ENCODE measurements around the gene PLA2G4E. TPM values are rescaled to one million over a fixed set of nuclear protein-coding genes. Genes with fewer than 3 reads are reported as not detected.

Gene PLA2G4E
- total and polyA plus RNA-seq, 7 donors = 0.01 to 0.34 (median 0.08) TPM; not detected in 2

DNA sequence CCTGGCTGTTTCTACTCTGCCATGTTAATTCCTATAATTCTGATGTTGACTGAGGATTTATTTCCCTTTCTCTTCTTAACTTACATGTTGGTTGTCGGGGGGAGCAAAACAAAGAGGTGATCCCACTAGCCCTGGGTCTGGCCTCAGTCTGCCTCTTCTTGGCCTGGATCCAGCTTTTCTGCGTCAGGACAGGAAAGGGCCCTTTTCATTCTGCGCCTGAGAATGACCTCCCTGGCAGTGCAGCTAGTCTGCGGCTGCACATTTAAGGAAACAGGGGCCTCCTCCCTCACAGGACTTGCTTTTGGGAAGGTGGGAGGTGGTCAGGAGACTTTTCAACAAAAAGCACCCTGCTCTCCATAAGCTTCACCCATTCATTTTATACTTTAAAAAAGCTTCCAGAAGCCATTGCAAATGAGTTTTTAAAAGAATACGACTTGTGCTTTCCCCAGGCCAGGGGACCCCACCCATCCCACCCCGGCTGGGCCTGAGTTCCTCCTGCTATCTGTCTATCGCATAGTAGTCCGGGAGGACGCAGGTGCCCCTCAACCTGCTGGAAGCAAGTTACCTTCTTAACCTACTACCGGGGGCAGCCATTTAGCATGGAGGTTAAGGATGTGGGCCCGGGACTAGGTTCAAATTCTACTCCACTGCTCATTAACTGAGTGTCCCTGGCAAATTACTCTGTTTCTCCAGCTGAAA lies 27.2 kb downstream of the PLA2G4E start:
- DNase-seq (peak in 1 of 2 donors; percentile 19), ATAC-seq (no peak)
- TF ChIP-seq, protein P1, sequence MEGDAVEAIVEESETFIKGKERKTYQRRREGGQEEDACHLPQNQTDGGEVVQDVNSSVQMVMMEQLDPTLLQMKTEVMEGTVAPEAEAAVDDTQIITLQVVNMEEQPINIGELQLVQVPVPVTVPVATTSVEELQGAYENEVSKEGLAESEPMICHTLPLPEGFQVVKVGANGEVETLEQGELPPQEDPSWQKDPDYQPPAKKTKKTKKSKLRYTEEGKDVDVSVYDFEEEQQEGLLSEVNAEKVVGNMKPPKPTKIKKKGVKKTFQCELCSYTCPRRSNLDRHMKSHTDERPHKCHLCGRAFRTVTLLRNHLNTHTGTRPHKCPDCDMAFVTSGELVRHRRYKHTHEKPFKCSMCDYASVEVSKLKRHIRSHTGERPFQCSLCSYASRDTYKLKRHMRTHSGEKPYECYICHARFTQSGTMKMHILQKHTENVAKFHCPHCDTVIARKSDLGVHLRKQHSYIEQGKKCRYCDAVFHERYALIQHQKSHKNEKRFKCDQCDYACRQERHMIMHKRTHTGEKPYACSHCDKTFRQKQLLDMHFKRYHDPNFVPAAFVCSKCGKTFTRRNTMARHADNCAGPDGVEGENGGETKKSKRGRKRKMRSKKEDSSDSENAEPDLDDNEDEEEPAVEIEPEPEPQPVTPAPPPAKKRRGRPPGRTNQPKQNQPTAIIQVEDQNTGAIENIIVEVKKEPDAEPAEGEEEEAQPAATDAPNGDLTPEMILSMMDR (IDR thresholded peaks at IDR 0.05) = no peak
- Histone ChIP-seq H3K27me3 (ENCODE audit: insufficient read depth in 3 of 3, low read length in 2 of 3) (no peaks in the 10 kb centered on the region), H3K4me1 (no peaks in the 10 kb centered on the region), H3K4me3 (no peak overlapping the region), H3K27ac (no peak overlapping the region), H3K36me3 (ENCODE audit: insufficient read depth in 1 of 2, low read depth in 1 of 2) (no peaks in the 10 kb centered on the region), H3K9me3 (no peaks in the 10 kb centered on the region)
- intact Hi-C loops (cut with DNase I) = no loop called here
- WGBS, 3 donors = 79 to 82% (median 80%) methylated on average over 11 of the region's 11 CpGs

DNA sequence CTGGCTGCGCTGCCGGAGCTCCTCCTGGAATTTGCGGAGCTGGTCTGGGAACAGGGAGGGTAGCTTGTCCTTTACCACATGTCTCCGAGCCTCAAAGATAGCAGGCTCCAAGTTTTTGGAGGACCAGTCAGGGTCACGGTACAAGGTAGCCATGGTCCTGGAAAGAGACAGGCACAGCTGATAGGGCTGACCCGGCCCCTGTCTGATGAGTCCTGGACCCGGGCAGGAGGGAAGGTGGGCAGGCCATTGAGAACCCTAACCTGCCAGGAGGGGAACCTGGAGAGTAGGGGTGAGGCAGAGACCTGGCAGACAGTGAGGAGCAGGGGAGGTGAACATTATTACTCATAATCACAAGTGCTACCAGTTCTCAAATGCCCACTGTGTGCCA lies 28.0 kb downstream of the PLA2G4E start:
- Histone ChIP-seq H3K27ac (no peak overlapping the region), H3K36me3 (ENCODE audit: insufficient read depth in 1 of 2, low read depth in 1 of 2) (no peaks in the 10 kb centered on the region), H3K27me3 (ENCODE audit: insufficient read depth in 3 of 3, low read length in 2 of 3) (no peaks in the 10 kb centered on the region), H3K4me3 (no peak overlapping the region), H3K4me1 (no peaks in the 10 kb centered on the region), H3K9me3 (no peaks in the 10 kb centered on the region)
- ATAC-seq = no peak
- 82 to 92% (median 90%) methylated on average over 7 of the region's 7 CpGs for WGBS, 3 donors
- DNase-seq = peak in 1 of 2 donors; percentile 28
- intact Hi-C loops (cut with DNase I) = no loop called here
- TF ChIP-seq, protein P1 (IDR thresholded peaks at IDR 0.05) = no peak

DNA sequence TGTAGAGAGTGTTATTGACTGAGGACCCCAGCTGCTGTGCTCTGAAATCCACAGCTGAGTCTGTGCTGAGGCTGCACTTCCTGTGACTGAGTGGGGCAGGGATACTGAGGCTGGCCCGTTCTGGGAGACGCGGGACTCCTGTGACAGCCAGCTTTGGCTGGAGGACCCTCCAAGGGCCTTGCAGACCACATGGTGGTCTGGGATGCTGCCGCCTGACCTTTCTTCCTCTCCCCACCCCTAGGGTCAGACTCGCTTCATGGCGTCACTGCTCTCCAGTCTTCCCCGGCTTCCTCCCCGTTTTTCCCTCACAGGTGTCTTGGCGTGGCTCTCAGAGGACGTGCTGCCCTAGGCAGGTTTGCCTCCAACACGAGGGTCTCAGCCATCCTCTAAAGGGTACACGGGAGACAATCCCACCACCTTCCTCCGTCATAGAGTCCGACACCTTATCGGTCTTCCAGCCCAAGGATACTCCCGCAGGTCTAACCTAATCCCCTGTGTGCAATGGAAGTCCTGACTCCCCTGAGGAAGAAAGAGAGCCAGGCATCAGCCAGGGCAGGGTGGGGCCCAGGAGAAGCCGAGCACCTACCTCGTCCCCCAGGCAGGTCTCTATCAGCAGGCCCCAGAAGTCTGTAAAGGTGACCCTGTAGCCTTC lies 28.6 kb downstream of the PLA2G4E start:
- DNase-seq (peak in 1 of 2 donors; percentile 34), ATAC-seq (no peak)
- TF ChIP-seq, protein P1 (IDR thresholded peaks at IDR 0.05) = no peak
- Histone ChIP-seq H3K27me3 (ENCODE audit: insufficient read depth in 3 of 3, low read length in 2 of 3) (no peaks in the 10 kb centered on the region), H3K4me1 (no peaks in the 10 kb centered on the region), H3K4me3 (no peak overlapping the region), H3K9me3 (no peaks in the 10 kb centered on the region), H3K27ac (no peak overlapping the region), H3K36me3 (ENCODE audit: insufficient read depth in 1 of 2, low read depth in 1 of 2) (no peaks in the 10 kb centered on the region)
- 92 to 93% (median 93%) methylated on average over 18 of the region's 18 CpGs for WGBS, 3 donors
- intact Hi-C loops (cut with DNase I) = no loop called here

DNA sequence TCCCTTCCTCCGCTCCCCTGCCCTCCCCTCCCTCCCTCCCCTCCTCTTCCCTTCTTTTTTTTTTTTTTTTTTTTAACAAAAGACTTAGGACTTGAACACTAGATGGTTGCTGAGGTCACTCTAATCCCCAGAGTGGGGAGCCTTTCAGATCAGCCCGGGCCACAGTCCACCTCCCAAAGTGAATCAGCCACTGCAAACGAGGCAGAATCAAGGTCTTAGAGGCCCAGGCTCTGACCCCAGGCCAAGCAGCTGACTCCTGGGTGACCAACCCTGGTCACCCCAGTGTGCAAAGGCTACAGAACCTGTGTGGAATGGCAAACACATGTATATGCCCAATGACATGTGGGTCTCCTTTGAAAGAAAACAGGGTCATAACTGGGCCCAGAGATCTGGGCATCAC lies 30.2 kb downstream of the PLA2G4E start:
- 58 to 81% (median 64%) methylated on average over 3 of the region's 3 CpGs for WGBS, 3 donors
- TF ChIP-seq, protein P1 (IDR thresholded peaks at IDR 0.05) = no peak
- intact Hi-C loops (cut with DNase I) = no loop called here
- H3K4me1 ChIP-seq = no peaks in the 10 kb centered on the region
- no peak overlapping the region for H3K4me3 ChIP-seq
- ATAC-seq (no peak), DNase-seq (no peak)
- no peaks in the 10 kb centered on the region for H3K9me3 ChIP-seq
- H3K36me3 ChIP-seq (ENCODE audit: insufficient read depth in 1 of 2, low read depth in 1 of 2) = no peaks in the 10 kb centered on the region
- H3K27ac ChIP-seq = no peak overlapping the region
- H3K27me3 ChIP-seq (ENCODE audit: insufficient read depth in 3 of 3, low read length in 2 of 3) = no peaks in the 10 kb centered on the region
